ENCODE measurements around the gene TEAD1.

The TEAD1 gene

GRCh38 chr11:12990162-12990480, 315.9 kb downstream of the TEAD1 start:
- CTCF ChIA-PET, result interaction anchor here (0.6 kb wide), 1 partner anchor 537 kb away, joined by 4 read pairs; no protein-coding TSS in a partner anchor
- H3K27ac ChIP-seq, result no peak overlapping the region
- POLR2A ChIA-PET (ENCODE audit: low non-redundant PET), result no interaction called here
- no peak for TF ChIP-seq CTCF (conservative IDR thresholded peaks at IDR 0.05; ENCODE audit: low read depth)
- DNase-seq (ENCODE audit: low spot score), result no peak

GRCh38 chr11:12991426-12991825, 317.2 kb downstream of the TEAD1 start:
- ChIA-PET POLR2A (ENCODE audit: low non-redundant PET) (no interaction called here), CTCF (interaction anchor here (0.5 kb wide), 1 partner anchor 52 kb away, joined by 3 read pairs; no protein-coding TSS in a partner anchor)
- H3K27ac ChIP-seq, result no peak overlapping the region
- TF ChIP-seq CTCF (conservative IDR thresholded peaks at IDR 0.05; ENCODE audit: low read depth), result no peak
- no peak for DNase-seq (ENCODE audit: low spot score)

- CTCF ChIA-PET, result interaction anchor here (0.6 kb wide), 1 partner anchor 32 kb away, joined by 3 read pairs; no protein-coding TSS in a partner anchor
- peak; percentile 19 for DNase-seq (ENCODE audit: low spot score)
- no peak for TF ChIP-seq CTCF (conservative IDR thresholded peaks at IDR 0.05; ENCODE audit: low read depth)
- POLR2A ChIA-PET (ENCODE audit: low non-redundant PET), result no interaction called here
- H3K27ac ChIP-seq, result no peak overlapping the region
Observed at GRCh38 chr11:12993626-12994025, 319.4 kb downstream of the TEAD1 start.

Data from RWPE1 (cell line).